ENCODE data around the gene EDDM13. TPM values are rescaled to one million over a fixed set of nuclear protein-coding genes. Genes with fewer than 3 reads are reported as not detected.

The EDDM13 gene
- total and polyA plus RNA-seq, 2 donors from 2014 or later: 0.54 to 1.6 TPM

- H3K27me3 ChIP-seq (ENCODE audit: control insufficient read depth, insufficient read depth, low read length): no peaks in the 10 kb centered on the region
- no peak overlapping the region for H3K9ac ChIP-seq (ENCODE audit: low read length in 3 of 3)
- DNase-seq (no peak), FAIRE-seq (no peak)
- intact Hi-C loops (cut with DNase I): no loop called here
- no peaks in the 10 kb centered on the region for H3K4me1 ChIP-seq (ENCODE audit: control insufficient read depth in 2 of 3, insufficient read depth in 2 of 3, low read depth in 1 of 3, low read length in 3 of 3)
- no peaks in the 10 kb centered on the region for H3K9me3 ChIP-seq (ENCODE audit: control insufficient read depth in 2 of 3, insufficient read depth in 1 of 3, low read length in 3 of 3)
- no peaks in the 10 kb centered on the region for H3K36me3 ChIP-seq (ENCODE audit: control insufficient read depth in 2 of 3, insufficient read depth in 3 of 3, low read length in 3 of 3)
- no peak overlapping the region for H3K4me3 ChIP-seq (ENCODE audit: low read length in 3 of 3)
- H3K27ac ChIP-seq (ENCODE audit: low read depth in 2 of 2, low read length in 2 of 2): no peak overlapping the region
- TF ChIP-seq CTCF (IDR thresholded peaks at IDR 0.05; ENCODE audit: borderline replicate concordance, extremely low read depth, insufficient read depth): no peak
These were observed 48.9 kb downstream of the EDDM13 start for GRCh38 chr19:56321254-56321988.

GRCh38 chr19:56321989-56322440, 49.5 kb downstream of the EDDM13 start:
- Histone ChIP-seq H3K4me3 (ENCODE audit: low read length in 3 of 3) (no peak overlapping the region), H3K9me3 (ENCODE audit: control insufficient read depth in 2 of 3, insufficient read depth in 1 of 3, low read length in 3 of 3) (no peaks in the 10 kb centered on the region), H3K4me1 (ENCODE audit: control insufficient read depth in 2 of 3, insufficient read depth in 2 of 3, low read depth in 1 of 3, low read length in 3 of 3) (no peaks in the 10 kb centered on the region), H3K27me3 (ENCODE audit: control insufficient read depth, insufficient read depth, low read length) (no peaks in the 10 kb centered on the region), H3K9ac (ENCODE audit: low read length in 3 of 3) (no peak overlapping the region), H3K36me3 (ENCODE audit: control insufficient read depth in 2 of 3, insufficient read depth in 3 of 3, low read length in 3 of 3) (no peaks in the 10 kb centered on the region), H3K27ac (ENCODE audit: low read depth in 2 of 2, low read length in 2 of 2) (no peak overlapping the region)
- DNase-seq (no peak), FAIRE-seq (no peak)
- no peak for TF ChIP-seq CTCF (IDR thresholded peaks at IDR 0.05; ENCODE audit: borderline replicate concordance, extremely low read depth, insufficient read depth)
- intact Hi-C loops (cut with DNase I): no loop called here

- FAIRE-seq (no peak), DNase-seq (no peak)
- H3K9me3 ChIP-seq (ENCODE audit: control insufficient read depth in 2 of 3, insufficient read depth in 1 of 3, low read length in 3 of 3): no peaks in the 10 kb centered on the region
These were observed 51.9 kb downstream of the EDDM13 start for GRCh38 chr19:56324436-56324835.

More at GRCh38 chr19:56324436-56324835, 51.9 kb downstream of the EDDM13 start:
- intact Hi-C loops (cut with DNase I): no loop called here
- Histone ChIP-seq H3K9ac (ENCODE audit: low read length in 3 of 3) (no peak overlapping the region), H3K27ac (ENCODE audit: low read depth in 2 of 2, low read length in 2 of 2) (no peak overlapping the region), H3K36me3 (ENCODE audit: control insufficient read depth in 2 of 3, insufficient read depth in 3 of 3, low read length in 3 of 3) (no peaks in the 10 kb centered on the region), H3K27me3 (ENCODE audit: control insufficient read depth, insufficient read depth, low read length) (no peaks in the 10 kb centered on the region), H3K4me1 (ENCODE audit: control insufficient read depth in 2 of 3, insufficient read depth in 2 of 3, low read depth in 1 of 3, low read length in 3 of 3) (no peaks in the 10 kb centered on the region), H3K4me3 (ENCODE audit: low read length in 3 of 3) (no peak overlapping the region)
- no peak for TF ChIP-seq CTCF (IDR thresholded peaks at IDR 0.05; ENCODE audit: borderline replicate concordance, extremely low read depth, insufficient read depth)

Data from kidney (tissue), 14 donors.